ENCODE data around the gene CABLES2.

GRCh38 chr20:62452475-62453095, 45.5 kb upstream of the CABLES2 start:
- TF ChIP-seq CTCF (IDR thresholded peaks at IDR 0.05) (no peak), POLR2A (IDR thresholded peaks at IDR 0.05) (no peak)

Measured in testis (tissue), 2 donors.